HepG2 (cell line): Measurements from ENCODE around the gene PNKD. TPM values are rescaled to one million over a fixed set of nuclear protein-coding genes. Genes with fewer than 3 reads are reported as not detected.

Source experiments
- ARNT ChIP-seq: fragments of 450-650 bp; IDR thresholded peaks from 2 replicates; pipeline ENCODE4 v1.6.1; 2017
- MED1 ChIP-seq: sonication (generic); formaldehyde crosslinking; IDR thresholded peaks from 2 replicates; pipeline ENCODE4 v1.4.0; 2020; ENCODE audit warnings: missing genetic modification reagents
- NFE2L2 ChIP-seq: fragments of 150-350 bp; IDR thresholded peaks from 2 replicates; pipeline ENCODE4 v1.6.1; 2014; ENCODE audit warnings: low read length
- PHF20 ChIP-seq: sonication (generic); formaldehyde crosslinking; IDR thresholded peaks from 2 replicates; pipeline ENCODE4 v1.5.0; 2020; ENCODE audit warnings: mild to moderate bottlenecking, missing genetic modification reagents
- REXO4 ChIP-seq: sonication (generic); formaldehyde crosslinking; IDR thresholded peaks from 2 replicates; pipeline ENCODE4 v1.8.0; 2022; ENCODE audit warnings: missing genetic modification reagents, mild to moderate bottlenecking, borderline replicate concordance
- TCF7L2 ChIP-seq: IDR thresholded peaks from 2 replicates; pipeline ENCODE4 v1.6.1; 2011; ENCODE audit warnings: mild to moderate bottlenecking, low read depth, low read length, moderate library complexity
- ZBTB2 ChIP-seq: sonication (generic); formaldehyde crosslinking; IDR thresholded peaks from 2 replicates; pipeline ENCODE4 v1.8.0; 2022; ENCODE audit warnings: low read depth, missing genetic modification reagents
- ZEB1 ChIP-seq: IDR thresholded peaks from 2 replicates; pipeline ENCODE4 v1.6.1; 2012; ENCODE audit warnings: mild to moderate bottlenecking, low read depth, inconsistent platforms; ENCODE audit not compliant: insufficient replicate concordance
- ZNF609 ChIP-seq: sonication (generic); formaldehyde crosslinking; IDR thresholded peaks from 2 replicates; pipeline ENCODE4 v1.4.0; 2020; ENCODE audit warnings: mild to moderate bottlenecking, missing genetic modification reagents, borderline replicate concordance
- ZNF75D ChIP-seq: sonication (generic); formaldehyde crosslinking; IDR thresholded peaks from 2 replicates; pipeline ENCODE4 v1.8.1; 2023; ENCODE audit warnings: missing genetic modification reagents, mild to moderate bottlenecking, borderline replicate concordance
- polyA plus RNA-seq, 8 experiments: library from polyadenylated mRNA; depleted of rRNA in 3 of 8; stranded (reverse) in 7 of 8; unstranded in 1 of 8; fragments of >200 nt; fragmentation: Illumina TruSeq in 4 of 8; extraction: Trizol in 4 of 8; gene quantifications; 2 replicates each; pipeline versions ENCODE4 v1.2.1 to v1.2.3, GENCODE V29; 2011 to 2016; ENCODE audit warnings: low read depth in 4 of 8, missing spikeins in 1 of 8, mixed read lengths in 1 of 8; ENCODE audit not compliant: insufficient read depth in 1 of 8
- total RNA-seq, 5 experiments: library from RNA; depleted of rRNA; stranded (reverse); fragments of >200 nt; fragmentation: Illumina TruSeq; extraction: Trizol; gene quantifications; 2 replicates each; pipeline ENCODE4 v1.2.3, GENCODE V29; 2016; ENCODE audit warnings: low read depth in 1 of 5
- TF ChIP-seq, protein P1 (sequence below): sonication (generic); formaldehyde crosslinking; IDR thresholded peaks from 2 replicates; pipeline ENCODE4 v1.4.0; 2020; ENCODE audit warnings: missing genetic modification reagents, borderline replicate concordance
- TF ChIP-seq, protein P2 (sequence below): IDR thresholded peaks from 2 replicates; pipeline ENCODE4 v1.6.1; 2016
- TF ChIP-seq, protein P3 (sequence below): sonication (generic); formaldehyde crosslinking; IDR thresholded peaks from 2 replicates; pipeline ENCODE4 v1.4.0; 2020; ENCODE audit warnings: low read depth, mild to moderate bottlenecking, missing genetic modification reagents

PNKD gene
- total and polyA plus RNA-seq, 2 of the 13 experiments (the other 11 are each of a cell fraction or from before 2014, with no cell fraction given) = 55.9 to 80.4 TPM

DNA sequence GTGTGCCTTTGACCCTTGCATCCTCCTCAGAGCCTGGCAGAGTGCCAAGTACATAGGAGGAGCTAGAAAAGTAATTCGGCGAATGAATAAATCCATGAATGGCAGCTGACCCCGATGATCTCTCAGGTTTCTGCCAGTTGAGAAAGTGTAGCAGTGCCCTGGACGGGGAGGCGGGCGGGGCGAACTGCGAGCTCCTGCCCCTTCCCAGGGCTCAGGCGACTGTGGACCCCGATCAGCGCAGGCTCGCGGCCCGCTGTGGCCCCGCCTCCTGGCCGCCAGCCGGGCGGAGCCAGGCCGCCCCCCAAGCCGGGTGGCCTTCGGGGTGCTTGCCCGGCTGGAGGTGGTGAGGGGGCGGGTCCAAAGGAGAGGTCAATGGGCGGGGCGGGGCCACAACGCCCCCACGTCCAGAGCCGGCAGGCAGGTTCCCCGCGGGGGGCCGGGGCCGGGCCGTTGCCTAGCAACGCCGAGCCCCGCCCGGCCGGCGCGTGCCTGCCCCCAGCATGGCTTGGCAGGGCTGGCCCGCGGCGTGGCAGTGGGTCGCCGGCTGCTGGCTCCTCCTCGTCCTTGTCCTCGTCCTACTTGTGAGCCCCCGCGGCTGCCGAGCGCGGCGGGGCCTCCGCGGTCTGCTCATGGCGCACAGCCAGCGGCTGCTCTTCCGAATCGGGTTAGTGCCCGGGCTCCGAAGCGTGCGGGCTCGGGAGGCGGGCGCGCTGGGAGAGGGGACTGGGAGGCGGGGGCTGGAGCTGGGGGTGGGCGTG, 52.6 kb downstream of the PNKD start (continued):
- TF ChIP-seq ZNF609 = no peak
- no peak for TF ChIP-seq ZNF75D (CRISPR knock-in tag)
- TF ChIP-seq, protein P1, sequence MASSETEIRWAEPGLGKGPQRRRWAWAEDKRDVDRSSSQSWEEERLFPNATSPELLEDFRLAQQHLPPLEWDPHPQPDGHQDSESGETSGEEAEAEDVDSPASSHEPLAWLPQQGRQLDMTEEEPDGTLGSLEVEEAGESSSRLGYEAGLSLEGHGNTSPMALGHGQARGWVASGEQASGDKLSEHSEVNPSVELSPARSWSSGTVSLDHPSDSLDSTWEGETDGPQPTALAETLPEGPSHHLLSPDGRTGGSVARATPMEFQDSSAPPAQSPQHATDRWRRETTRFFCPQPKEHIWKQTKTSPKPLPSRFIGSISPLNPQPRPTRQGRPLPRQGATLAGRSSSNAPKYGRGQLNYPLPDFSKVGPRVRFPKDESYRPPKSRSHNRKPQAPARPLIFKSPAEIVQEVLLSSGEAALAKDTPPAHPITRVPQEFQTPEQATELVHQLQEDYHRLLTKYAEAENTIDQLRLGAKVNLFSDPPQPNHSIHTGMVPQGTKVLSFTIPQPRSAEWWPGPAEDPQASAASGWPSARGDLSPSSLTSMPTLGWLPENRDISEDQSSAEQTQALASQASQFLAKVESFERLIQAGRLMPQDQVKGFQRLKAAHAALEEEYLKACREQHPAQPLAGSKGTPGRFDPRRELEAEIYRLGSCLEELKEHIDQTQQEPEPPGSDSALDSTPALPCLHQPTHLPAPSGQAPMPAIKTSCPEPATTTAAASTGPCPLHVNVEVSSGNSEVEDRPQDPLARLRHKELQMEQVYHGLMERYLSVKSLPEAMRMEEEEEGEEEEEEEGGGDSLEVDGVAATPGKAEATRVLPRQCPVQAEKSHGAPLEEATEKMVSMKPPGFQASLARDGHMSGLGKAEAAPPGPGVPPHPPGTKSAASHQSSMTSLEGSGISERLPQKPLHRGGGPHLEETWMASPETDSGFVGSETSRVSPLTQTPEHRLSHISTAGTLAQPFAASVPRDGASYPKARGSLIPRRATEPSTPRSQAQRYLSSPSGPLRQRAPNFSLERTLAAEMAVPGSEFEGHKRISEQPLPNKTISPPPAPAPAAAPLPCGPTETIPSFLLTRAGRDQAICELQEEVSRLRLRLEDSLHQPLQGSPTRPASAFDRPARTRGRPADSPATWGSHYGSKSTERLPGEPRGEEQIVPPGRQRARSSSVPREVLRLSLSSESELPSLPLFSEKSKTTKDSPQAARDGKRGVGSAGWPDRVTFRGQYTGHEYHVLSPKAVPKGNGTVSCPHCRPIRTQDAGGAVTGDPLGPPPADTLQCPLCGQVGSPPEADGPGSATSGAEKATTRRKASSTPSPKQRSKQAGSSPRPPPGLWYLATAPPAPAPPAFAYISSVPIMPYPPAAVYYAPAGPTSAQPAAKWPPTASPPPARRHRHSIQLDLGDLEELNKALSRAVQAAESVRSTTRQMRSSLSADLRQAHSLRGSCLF (CRISPR knock-in tag) = no peak
- TF ChIP-seq ZBTB2 (CRISPR knock-in tag) = no peak
- no peak for TF ChIP-seq TCF7L2
- no peak for TF ChIP-seq ARNT
- TF ChIP-seq ZEB1 = no peak
- TF ChIP-seq, protein P2, sequence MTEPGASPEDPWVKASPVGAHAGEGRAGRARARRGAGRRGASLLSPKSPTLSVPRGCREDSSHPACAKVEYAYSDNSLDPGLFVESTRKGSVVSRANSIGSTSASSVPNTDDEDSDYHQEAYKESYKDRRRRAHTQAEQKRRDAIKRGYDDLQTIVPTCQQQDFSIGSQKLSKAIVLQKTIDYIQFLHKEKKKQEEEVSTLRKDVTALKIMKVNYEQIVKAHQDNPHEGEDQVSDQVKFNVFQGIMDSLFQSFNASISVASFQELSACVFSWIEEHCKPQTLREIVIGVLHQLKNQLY (CRISPR knock-in tag) = no peak
- TF ChIP-seq NFE2L2 = no peak
- no peak for TF ChIP-seq REXO4 (CRISPR knock-in tag)
- TF ChIP-seq PHF20 (CRISPR knock-in tag) = peak; percentile 55; the same call in 1 of the 2 replicates
- peak; percentile 69; the same call in 1 of the 2 replicates for TF ChIP-seq MED1 (CRISPR knock-in tag)
- TF ChIP-seq, protein P3, sequence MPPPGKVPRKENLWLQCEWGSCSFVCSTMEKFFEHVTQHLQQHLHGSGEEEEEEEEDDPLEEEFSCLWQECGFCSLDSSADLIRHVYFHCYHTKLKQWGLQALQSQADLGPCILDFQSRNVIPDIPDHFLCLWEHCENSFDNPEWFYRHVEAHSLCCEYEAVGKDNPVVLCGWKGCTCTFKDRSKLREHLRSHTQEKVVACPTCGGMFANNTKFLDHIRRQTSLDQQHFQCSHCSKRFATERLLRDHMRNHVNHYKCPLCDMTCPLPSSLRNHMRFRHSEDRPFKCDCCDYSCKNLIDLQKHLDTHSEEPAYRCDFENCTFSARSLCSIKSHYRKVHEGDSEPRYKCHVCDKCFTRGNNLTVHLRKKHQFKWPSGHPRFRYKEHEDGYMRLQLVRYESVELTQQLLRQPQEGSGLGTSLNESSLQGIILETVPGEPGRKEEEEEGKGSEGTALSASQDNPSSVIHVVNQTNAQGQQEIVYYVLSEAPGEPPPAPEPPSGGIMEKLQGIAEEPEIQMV (CRISPR knock-in tag) = no peak; the same call in 1 of the 2 replicates
